ENCODE measurements around the gene ZCCHC2.

Gene ZCCHC2

DNA sequence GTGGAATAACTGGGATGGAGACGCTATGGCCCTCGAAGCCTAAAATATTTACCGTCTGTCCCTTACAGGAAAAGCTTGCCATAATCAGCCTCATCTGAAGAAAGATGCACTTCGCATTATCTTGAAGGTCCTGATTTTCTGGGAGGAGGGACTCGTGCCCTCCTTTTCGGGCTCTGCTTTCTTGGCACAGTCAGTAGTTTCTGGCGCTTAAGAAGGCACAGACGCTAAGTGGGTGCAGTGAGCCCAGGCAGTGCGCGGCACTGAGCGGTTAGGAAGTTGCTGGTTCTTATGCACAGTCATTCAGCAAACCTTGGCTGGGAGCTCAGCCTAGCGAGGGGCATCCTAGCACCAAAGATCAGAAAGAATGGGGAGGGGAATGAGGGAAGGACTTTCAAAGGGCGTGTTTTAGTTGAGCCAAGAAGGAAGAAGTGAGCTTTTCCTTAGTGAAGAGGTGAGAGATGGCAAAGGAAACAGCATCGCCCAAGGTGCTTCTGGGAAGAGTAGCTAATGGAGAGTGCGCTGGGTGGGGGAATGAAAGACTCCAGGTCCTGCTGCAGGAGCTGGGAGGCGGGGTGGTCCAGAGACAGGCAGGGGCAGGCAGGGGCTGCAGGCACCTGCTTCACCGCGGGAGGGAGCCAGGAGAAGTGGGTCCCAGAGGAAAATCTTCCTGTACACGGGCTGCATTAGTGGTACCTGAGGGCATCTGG, 64.1 kb downstream of the ZCCHC2 start:
- no peak for TF ChIP-seq GATA3 (IDR thresholded peaks at IDR 0.05; ENCODE audit: low read depth, low read length)
- no peak for TF ChIP-seq GATA2 (IDR thresholded peaks at IDR 0.05; ENCODE audit: low read depth, low read length)

DNA sequence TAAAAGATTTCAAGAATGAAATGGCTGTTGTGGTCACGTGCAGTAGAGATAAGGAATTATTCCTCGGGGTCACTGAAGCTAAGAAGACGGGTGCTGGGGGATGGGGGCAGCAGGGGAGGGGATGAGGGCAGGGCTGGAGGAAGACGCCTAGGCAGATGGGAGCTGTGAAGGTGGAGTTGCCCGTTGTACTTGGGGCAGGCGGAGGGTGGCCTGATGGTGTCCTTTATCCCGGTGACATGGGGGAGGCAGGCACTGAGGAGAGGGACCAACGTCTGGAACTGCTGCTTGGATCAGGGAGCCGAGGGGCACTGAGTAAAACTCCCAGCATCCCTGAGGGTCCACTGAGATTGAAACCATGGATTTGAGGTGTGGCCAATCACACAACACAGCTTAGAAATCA, 64.9 kb downstream of the ZCCHC2 start:
- TF ChIP-seq GATA2 (IDR thresholded peaks at IDR 0.05; ENCODE audit: low read depth, low read length) (no peak), GATA3 (IDR thresholded peaks at IDR 0.05; ENCODE audit: low read depth, low read length) (no peak)

DNA sequence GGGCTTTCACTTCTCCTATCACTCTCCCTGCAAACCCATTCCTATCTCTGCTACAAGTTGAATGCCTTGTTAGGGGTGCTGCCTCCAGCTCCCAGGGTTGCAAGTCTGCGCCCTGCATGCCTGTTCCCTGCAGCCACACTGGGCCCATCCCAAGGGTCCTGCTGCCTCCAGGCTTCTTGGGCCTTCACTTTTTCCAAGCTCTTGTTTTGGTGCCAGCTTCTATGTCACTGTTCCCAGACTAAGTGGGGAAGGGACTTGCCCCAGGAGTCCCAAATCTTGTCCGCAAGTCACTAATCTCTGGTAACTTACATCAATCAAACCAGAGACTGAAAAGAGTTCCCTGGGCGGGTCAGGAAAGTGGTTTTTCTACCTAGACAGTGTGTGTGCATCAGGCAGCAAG, 65.4 kb downstream of the ZCCHC2 start:
- no peak for TF ChIP-seq GATA3 (IDR thresholded peaks at IDR 0.05; ENCODE audit: low read depth, low read length)
- no peak for TF ChIP-seq GATA2 (IDR thresholded peaks at IDR 0.05; ENCODE audit: low read depth, low read length)

DNA sequence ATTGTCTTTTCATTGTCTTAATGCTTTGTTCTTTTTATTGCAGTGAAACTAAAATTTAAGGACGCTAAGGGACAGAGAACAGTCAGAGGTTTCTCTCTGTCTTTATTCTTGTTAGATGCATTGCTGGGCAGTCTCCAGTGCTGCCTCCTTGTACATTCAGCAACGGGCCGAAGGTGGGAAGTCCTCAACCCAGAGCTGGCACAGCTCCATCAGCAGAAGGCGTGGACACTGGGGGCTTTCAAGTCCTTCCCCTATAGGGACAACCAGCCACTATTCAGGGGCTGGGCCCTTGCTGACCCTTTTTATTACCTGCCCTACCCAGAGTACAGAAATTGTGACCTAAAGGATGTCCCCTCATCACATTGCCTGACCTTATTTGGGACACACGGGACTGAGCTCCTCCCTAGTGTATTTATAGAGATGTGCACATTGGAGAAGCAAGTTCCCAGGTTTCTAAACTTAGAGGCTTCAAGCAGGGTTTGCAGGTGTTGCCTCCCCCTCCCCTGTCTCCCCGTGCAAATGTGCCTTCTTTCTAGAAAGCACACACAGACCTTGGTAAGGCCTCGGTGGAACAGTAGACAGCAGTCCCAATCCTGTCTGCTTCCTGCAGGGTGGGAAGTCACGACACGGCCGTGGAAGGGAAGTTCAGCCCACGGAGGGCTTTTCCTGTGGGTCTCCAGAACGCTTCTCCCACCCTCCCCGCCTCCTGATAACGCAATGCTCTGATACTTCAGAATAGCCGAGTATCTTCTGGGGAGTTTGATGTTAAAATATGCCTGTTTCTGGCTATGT, 68.2 kb downstream of the ZCCHC2 start:
- no peak for TF ChIP-seq GATA3 (IDR thresholded peaks at IDR 0.05; ENCODE audit: low read depth, low read length)

DNA sequence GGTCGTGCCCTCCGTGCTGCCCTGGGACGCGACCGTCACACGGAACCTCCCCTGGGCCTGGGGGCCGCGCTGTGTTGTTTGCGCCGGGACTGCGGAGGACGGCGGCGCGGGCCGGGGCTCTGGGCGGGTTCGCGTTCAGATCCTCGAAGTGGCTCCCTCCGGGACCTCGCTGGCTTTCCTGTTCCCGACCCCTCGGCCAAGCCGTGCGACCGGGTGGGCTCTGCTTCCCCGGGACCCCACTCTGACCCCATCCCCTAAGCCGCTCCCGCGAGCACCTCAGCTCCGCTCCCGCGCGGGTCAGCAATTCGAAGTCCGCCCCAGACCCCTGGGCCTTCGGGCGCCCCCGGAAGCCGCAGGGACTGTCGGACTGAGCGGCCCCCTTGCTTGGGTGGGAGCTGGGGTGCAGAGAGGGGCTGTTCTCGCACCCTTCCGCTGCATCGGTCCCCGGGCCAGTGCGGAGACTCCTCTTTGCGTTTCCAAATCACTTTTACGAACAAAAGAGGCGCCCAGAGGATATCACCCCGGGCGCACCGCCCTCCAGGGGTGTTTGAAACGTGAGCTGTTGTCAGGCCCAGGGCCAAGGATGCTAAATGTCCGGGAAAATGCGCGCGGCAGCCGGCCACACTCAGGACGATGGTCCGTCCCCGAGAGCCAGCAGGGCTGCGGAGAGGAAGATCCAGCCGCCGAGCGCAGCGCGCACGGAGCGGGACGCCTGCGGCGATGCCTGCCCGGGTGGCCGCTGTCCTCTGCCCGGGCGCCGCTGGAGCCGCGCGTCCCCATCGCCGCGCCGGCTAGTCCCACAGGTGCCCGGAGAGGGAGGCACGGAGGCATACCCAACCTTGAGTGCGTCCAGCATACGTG, 73.5 kb downstream of the ZCCHC2 start:
- TF ChIP-seq GATA3 (IDR thresholded peaks at IDR 0.05; ENCODE audit: low read depth, low read length) (no peak), GATA2 (IDR thresholded peaks at IDR 0.05; ENCODE audit: low read depth, low read length) (no peak)

DNA sequence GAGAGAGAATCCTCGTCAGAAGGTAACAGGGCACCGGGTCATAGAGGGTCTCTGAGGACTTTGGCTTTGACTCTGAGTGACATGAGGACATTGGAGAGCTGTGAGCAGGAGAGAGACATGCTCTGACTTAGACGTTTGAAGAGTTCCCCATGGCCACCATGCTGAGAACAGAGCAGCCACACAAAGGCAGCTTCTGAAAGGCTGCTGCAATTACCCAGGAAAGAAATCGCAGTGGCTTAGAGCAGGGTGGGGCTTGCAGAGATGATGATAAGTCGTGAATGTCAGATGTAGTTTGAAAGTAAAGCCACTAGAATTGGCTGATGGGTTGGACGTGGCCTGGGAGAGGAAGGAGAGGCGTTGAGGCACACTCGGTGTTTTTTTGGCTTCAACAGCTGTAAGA, 79.0 kb downstream of the ZCCHC2 start:
- no peak for TF ChIP-seq GATA3 (IDR thresholded peaks at IDR 0.05; ENCODE audit: low read depth, low read length)
- no peak for TF ChIP-seq GATA2 (IDR thresholded peaks at IDR 0.05; ENCODE audit: low read depth, low read length)

DNA sequence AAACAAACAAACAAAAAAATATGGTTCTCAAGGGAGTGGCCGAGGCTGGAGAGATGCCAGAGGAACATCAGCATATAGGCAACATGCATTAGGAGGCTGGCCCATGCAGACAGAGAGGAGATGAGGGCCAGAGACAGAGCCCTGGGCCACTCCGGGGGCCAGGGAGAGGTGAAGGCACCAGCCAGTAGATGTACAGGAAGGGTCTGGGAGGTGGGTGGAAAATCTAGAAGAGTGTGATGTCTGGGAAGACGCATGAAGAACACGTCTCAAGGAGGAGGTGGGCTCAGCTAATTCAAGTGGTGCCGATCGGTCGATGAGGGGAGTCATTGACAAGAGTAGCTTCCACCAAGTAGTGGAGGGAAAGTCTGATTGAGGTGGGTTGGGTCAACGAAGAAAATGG, 79.9 kb downstream of the ZCCHC2 start:
- TF ChIP-seq GATA3 (IDR thresholded peaks at IDR 0.05; ENCODE audit: low read depth, low read length) (no peak), GATA2 (IDR thresholded peaks at IDR 0.05; ENCODE audit: low read depth, low read length) (no peak)

DNA sequence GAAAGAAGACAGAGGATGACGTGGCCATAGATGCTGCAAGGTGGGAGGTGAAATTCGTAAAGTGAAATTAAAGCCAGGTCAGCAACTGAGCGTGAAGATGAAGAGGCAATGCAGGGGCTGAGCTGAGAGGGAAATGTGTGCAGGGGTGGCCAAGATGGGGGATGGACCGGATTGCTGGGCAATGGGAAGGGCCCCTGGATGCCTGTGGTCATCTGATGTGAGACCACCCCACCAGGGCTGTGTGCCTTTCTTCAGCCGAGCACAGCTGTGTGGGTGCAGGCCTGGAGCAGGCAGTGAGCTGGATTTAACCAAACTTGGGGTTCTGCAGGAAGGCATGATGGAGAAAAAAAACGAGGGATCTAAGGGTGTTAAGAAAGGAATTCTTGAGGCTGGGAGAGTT, 80.4 kb downstream of the ZCCHC2 start:
- TF ChIP-seq GATA2 (IDR thresholded peaks at IDR 0.05; ENCODE audit: low read depth, low read length): no peak
- TF ChIP-seq GATA3 (IDR thresholded peaks at IDR 0.05; ENCODE audit: low read depth, low read length): no peak

DNA sequence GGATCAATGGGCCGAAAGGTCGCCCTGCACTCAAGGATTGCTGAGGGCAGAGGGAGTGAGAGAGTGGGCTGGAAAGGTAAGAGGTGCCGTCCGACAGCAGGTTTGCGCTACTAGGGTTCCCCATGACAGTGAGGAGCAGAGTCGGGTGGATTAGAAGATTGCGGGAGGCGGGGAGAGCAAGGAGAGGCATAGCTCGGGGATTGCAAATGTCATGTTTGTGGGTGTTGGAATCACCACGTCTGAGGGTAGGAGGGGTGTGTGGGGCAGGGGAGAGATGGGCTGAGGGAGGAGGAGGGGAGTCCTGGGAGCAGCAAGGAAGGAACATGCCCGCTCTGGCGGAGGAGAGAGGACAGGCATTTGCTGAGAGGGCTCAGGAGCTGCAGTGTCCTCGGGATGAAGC, 81.2 kb downstream of the ZCCHC2 start:
- TF ChIP-seq GATA3 (IDR thresholded peaks at IDR 0.05; ENCODE audit: low read depth, low read length): no peak

DNA sequence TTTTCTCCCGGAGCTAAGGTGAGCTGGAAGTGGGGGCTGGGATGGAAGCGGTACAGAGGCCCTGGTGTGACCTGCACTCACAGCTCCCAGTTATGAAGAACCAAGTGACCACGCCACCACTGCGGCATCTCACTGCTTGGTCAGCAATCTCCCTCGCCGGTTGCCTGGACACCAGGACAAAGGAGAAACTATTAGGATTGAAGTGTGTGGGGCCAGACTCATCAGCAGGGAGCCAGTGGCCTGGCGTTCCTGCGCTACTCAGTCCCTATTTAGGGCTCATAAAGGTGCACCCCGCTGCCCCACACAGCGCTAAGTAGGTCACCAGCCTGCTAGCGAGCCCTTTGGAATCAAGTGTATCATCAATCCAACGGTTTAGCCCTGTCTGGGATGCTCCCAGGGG, 82.9 kb downstream of the ZCCHC2 start:
- TF ChIP-seq GATA2 (IDR thresholded peaks at IDR 0.05; ENCODE audit: low read depth, low read length): no peak
- TF ChIP-seq GATA3 (IDR thresholded peaks at IDR 0.05; ENCODE audit: low read depth, low read length): no peak

DNA sequence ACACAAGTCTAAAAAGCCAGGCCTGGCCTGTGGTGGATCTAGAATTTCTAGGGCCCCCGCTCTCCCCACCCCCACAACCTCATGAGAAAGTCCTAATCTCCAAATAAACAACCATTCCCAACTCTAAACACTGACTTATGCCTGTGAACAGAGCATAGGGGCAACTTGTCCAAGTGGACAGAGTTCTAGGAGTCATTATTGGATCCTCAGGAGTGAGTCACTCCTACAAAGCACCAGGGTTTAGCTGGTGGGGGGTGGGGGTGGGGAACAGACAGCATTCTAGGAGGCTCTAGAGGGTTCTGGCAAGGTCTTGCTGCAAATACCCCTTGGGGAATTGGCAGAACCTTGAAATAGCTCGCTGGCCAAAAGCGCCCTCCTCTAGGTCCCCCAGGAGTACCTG, 83.3 kb downstream of the ZCCHC2 start:
- TF ChIP-seq GATA2 (IDR thresholded peaks at IDR 0.05; ENCODE audit: low read depth, low read length) (no peak), GATA3 (IDR thresholded peaks at IDR 0.05; ENCODE audit: low read depth, low read length) (no peak)

DNA sequence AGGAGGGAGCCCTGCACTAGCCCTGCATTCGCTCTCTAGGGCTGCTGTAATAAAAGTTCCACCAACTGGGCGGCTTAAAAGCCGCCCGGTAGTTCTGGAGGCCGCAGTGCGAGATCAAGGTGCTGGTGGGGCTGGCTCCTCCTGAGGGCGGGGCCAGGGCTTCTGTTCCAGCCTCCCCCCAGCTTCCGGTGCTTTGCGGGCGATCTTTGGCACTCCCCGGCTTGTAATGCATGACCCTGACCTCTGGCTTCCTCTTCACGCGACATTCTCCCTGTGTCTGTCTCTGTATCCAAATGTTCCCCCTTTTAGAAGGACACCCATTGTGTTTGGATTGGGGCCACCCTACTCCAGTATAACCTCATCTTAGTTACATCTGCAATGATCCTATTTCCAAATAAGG, 84.5 kb downstream of the ZCCHC2 start:
- TF ChIP-seq GATA3 (IDR thresholded peaks at IDR 0.05; ENCODE audit: low read depth, low read length): no peak
- no peak for TF ChIP-seq GATA2 (IDR thresholded peaks at IDR 0.05; ENCODE audit: low read depth, low read length)

DNA sequence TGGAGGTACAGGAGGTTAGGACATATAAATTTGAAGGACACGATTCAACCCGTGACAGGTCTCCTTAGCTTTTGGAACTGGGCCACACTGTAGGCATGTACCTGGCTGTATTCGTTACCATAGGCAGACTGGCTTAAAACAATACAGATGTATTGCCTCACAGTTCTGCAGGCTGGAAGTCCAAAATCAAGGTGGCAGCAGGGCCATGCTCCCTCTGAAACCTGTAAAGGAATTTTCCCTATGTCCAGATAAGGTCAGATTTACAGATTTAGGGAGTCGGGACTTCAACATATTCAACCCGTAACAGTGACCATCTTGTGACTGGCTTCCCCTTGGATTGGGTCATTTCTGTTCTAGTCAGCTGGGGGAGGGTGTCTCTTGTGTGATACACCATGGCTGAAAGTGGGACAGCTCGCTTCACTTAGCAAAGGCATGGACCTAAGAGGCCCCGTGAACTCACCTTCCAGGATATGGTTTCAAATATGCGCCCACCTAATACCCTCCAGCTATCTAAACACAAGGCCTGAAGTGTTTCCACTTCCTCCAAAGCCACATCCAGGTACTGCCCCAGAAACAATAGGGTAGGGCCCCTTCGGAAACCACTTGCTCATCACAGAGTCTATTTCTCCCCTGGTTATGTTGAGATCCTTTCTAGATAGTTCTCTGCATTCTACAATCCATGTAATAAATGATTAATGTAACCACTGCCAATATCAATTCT, 85.0 kb downstream of the ZCCHC2 start:
- TF ChIP-seq GATA3 (IDR thresholded peaks at IDR 0.05; ENCODE audit: low read depth, low read length): no peak
- TF ChIP-seq GATA2 (IDR thresholded peaks at IDR 0.05; ENCODE audit: low read depth, low read length): no peak

DNA sequence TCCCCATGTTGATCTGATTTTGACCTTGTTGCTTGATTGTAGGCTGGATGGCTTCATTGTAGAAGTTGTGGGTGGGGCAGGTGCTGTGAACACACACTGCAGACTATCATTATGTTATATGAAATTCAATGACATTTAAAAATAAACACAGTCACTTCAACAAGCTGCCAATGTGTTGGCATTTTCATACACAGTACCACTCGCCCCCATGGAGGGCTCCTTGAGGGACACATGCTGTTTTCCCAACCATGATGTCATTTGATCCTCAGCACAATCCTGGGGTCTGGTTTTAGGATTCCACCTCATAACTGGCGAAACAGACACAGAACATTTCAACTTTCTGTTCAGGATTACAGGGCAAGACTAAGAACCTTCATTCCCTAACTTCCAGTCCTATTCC, 86.9 kb downstream of the ZCCHC2 start:
- TF ChIP-seq GATA3 (IDR thresholded peaks at IDR 0.05; ENCODE audit: low read depth, low read length) (no peak), GATA2 (IDR thresholded peaks at IDR 0.05; ENCODE audit: low read depth, low read length) (no peak)
